Measurements from ENCODE around the gene IGBP1. TPM values are rescaled to one million over a fixed set of nuclear protein-coding genes. Genes with fewer than 3 reads are reported as not detected.
A peak's percentile ranks its signal among the peaks of the same experiment; 100 is the strongest.

Gene IGBP1
- total RNA-seq, 2 donors from 2014 or later, result 45.0 to 46.5 TPM

DNA sequence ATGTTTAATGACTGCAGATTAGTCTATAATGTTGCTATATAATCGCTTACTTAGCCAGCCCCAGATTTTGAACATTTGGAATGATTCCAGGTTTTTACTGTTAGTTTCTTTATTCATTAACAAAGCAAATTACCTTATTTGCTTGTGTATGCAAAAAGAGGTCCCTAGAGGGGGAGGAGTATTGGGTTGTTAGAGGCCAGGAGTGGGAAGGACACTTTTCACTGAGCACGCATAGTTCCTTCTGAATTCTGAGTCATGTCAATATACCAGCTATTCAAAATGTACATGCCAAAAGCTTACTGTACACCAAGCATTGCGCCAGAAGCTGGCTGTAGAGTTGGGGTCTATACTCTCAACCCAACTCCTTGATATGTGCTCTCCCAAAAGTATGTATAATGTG lies 39.0 kb downstream of the IGBP1 start:
- H3K27me3 ChIP-seq (ENCODE audit: control insufficient read depth, insufficient read depth, low read length, poor library complexity, severe bottlenecking), result no peaks in the 10 kb centered on the region
- Mint-ChIP-seq H3K9me3 (peaks cover 48% of the 10 kb centered on the region), H3K4me3 (no peak overlapping the region), H3K36me3 (ENCODE audit: low read depth) (no peaks in the 10 kb centered on the region), H3K4me1 (peaks cover 28% of the 10 kb centered on the region), H3K27me3 (ENCODE audit: insufficient read depth) (no peaks in the 10 kb centered on the region), H3K27ac (no peak overlapping the region)
- TF ChIP-seq, protein P1, sequence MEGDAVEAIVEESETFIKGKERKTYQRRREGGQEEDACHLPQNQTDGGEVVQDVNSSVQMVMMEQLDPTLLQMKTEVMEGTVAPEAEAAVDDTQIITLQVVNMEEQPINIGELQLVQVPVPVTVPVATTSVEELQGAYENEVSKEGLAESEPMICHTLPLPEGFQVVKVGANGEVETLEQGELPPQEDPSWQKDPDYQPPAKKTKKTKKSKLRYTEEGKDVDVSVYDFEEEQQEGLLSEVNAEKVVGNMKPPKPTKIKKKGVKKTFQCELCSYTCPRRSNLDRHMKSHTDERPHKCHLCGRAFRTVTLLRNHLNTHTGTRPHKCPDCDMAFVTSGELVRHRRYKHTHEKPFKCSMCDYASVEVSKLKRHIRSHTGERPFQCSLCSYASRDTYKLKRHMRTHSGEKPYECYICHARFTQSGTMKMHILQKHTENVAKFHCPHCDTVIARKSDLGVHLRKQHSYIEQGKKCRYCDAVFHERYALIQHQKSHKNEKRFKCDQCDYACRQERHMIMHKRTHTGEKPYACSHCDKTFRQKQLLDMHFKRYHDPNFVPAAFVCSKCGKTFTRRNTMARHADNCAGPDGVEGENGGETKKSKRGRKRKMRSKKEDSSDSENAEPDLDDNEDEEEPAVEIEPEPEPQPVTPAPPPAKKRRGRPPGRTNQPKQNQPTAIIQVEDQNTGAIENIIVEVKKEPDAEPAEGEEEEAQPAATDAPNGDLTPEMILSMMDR (conservative IDR thresholded peaks at IDR 0.05), result no peak
- DNase-seq, result no peak
- no peak overlapping the region for H3K4me3 ChIP-seq (ENCODE audit: low read length)
- no peaks in the 10 kb centered on the region for H3K36me3 ChIP-seq (ENCODE audit: control insufficient read depth, insufficient read depth, low read length)
- no peak overlapping the region for H3K27ac ChIP-seq (ENCODE audit: low read depth, low read length)
- H3K9ac ChIP-seq (ENCODE audit: extremely low read depth, low read length, poor library complexity, severe bottlenecking), result no peak overlapping the region
- no peaks in the 10 kb centered on the region for H3K4me1 ChIP-seq (ENCODE audit: control insufficient read depth, insufficient read depth, low read length)
- WGBS, 2 experiments (ENCODE audit: insufficient coverage in 1 of 2, insufficient read length in 1 of 2), result 86 to 100% methylated on average over 1 of the region's 3 CpGs
- H3K9me3 ChIP-seq (ENCODE audit: control insufficient read depth, low read length), result no peaks in the 10 kb centered on the region

DNA sequence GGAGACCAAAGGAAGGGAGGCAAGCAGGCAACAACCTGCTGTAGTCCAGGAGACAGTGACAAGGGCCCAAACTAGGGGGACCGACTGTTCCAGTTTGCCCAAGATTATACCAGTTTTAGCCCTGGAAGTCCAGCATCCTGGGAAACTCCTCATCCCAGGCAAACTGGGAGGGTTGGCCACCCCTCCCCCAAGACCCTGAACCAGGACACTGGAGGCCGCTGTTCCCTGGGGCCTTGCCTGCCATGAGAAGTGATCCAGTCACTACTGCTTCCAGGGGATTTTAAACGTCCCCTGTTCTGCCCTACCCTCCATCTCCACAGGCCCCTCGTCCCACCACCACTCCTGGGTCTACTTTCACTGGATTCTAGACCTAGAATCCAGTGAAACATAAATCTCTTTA lies 39.7 kb downstream of the IGBP1 start:
- Histone ChIP-seq H3K4me1 (ENCODE audit: control insufficient read depth, insufficient read depth, low read length) (no peaks in the 10 kb centered on the region), H3K4me3 (ENCODE audit: low read length) (no peak overlapping the region), H3K9ac (ENCODE audit: extremely low read depth, low read length, poor library complexity, severe bottlenecking) (no peak overlapping the region), H3K27me3 (ENCODE audit: control insufficient read depth, insufficient read depth, low read length, poor library complexity, severe bottlenecking) (no peaks in the 10 kb centered on the region), H3K9me3 (ENCODE audit: control insufficient read depth, low read length) (no peaks in the 10 kb centered on the region), H3K36me3 (ENCODE audit: control insufficient read depth, insufficient read depth, low read length) (no peaks in the 10 kb centered on the region), H3K27ac (ENCODE audit: low read depth, low read length) (no peak overlapping the region)
- peak; percentile 58 for DNase-seq
- WGBS, 2 experiments (ENCODE audit: insufficient coverage in 1 of 2, insufficient read length in 1 of 2), result 69 to 80% methylated on average over 1 to 4 of the region's 4 CpGs
- H3K4me1 Mint-ChIP-seq, result peaks cover 22% of the 10 kb centered on the region
- peaks cover 50% of the 10 kb centered on the region for H3K9me3 Mint-ChIP-seq
- H3K36me3 Mint-ChIP-seq (ENCODE audit: low read depth), result no peaks in the 10 kb centered on the region
- TF ChIP-seq, protein P1 (conservative IDR thresholded peaks at IDR 0.05), result no peak
- H3K27ac Mint-ChIP-seq, result no peak overlapping the region
- H3K27me3 Mint-ChIP-seq (ENCODE audit: insufficient read depth), result no peaks in the 10 kb centered on the region
- H3K4me3 Mint-ChIP-seq, result no peak overlapping the region

DNA sequence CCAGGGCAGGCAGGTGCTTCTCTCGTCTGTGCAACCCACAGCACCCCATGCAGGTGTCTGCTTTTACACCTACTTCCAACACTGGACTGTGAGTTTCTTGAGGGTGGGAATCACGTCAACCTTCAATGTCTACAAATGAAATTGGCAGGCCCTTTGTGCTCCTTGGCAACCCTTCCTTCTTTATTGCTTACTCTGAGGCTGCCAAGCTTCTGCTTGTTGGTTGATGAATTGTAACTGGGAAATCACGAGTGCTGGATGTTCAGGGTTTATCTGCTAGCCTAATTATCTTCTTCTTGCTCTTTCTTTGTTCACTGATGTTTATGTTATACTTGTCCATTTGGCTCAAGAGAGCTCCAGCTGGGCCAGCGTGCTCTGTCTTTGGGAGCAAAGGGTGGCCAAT lies 41.5 kb downstream of the IGBP1 start:
- 92% methylated on average over 4 of the region's 4 CpGs; no CpG with 5 or more reads in 1 of the 2 experiments for WGBS, 2 experiments (ENCODE audit: insufficient coverage in 1 of 2, insufficient read length in 1 of 2)
- H3K27ac ChIP-seq (ENCODE audit: low read depth, low read length), result no peak overlapping the region
- Mint-ChIP-seq H3K36me3 (ENCODE audit: low read depth) (no peaks in the 10 kb centered on the region), H3K4me3 (no peak overlapping the region), H3K27me3 (ENCODE audit: insufficient read depth) (no peaks in the 10 kb centered on the region), H3K4me1 (peaks cover 14% of the 10 kb centered on the region), H3K9me3 (peaks cover 56% of the 10 kb centered on the region), H3K27ac (no peak overlapping the region)
- H3K4me3 ChIP-seq (ENCODE audit: low read length), result no peak overlapping the region
- no peaks in the 10 kb centered on the region for H3K27me3 ChIP-seq (ENCODE audit: control insufficient read depth, insufficient read depth, low read length, poor library complexity, severe bottlenecking)
- H3K4me1 ChIP-seq (ENCODE audit: control insufficient read depth, insufficient read depth, low read length), result no peaks in the 10 kb centered on the region
- H3K36me3 ChIP-seq (ENCODE audit: control insufficient read depth, insufficient read depth, low read length), result no peaks in the 10 kb centered on the region
- no peak for DNase-seq
- no peak overlapping the region for H3K9ac ChIP-seq (ENCODE audit: extremely low read depth, low read length, poor library complexity, severe bottlenecking)
- TF ChIP-seq, protein P1 (conservative IDR thresholded peaks at IDR 0.05), result no peak
- H3K9me3 ChIP-seq (ENCODE audit: control insufficient read depth, low read length), result no peaks in the 10 kb centered on the region
